ENCODE results near the gene WWC1.

Gene WWC1

DNA sequence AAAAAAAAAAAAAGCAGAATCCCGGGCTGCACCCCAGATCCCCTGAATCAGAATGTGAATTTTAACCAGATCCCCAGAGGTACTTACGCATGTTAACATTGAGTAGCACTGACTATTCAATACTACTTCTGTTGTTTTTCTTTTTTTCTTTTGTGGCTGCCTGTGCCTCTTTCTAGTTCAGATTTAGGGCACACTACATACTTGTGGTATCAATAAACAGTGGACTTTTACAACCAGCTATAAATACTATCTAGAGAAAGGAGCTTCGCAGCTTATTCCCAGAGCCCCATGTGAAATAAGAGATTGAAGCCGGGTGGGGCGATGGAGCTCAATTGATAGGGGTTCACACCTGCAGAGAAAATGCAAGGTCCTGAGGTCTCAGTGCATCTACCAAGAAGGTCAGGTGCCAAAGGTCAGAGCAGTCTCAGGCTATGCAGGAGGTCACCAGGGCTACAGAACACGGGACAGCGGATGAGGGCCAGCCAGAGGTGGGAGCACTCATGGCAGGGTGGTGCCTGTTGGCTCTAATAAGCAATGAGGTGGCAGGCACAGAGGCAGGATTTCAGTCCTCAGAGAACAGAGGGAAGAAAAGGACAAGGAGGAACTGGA is 22.3 kb downstream of the WWC1 start:
- Histone ChIP-seq H3K27me3 (ENCODE audit: insufficient read depth, low read length) (peaks cover 3% of the 10 kb centered on the region), H3K4me3 (ENCODE audit: low read length) (no peak overlapping the region), H3K9me3 (ENCODE audit: insufficient read depth, low read depth, low read length) (no peaks in the 10 kb centered on the region), H3K27ac (ENCODE audit: low read length) (no peak overlapping the region), H3K4me1 (ENCODE audit: insufficient read depth, low read length) (peaks cover 18% of the 10 kb centered on the region; the same call in 1 of the 2 replicates), H3K9ac (ENCODE audit: low read depth, low read length) (no peak overlapping the region), H3K36me3 (ENCODE audit: insufficient read depth, low read depth, low read length) (no peaks in the 10 kb centered on the region)

DNA sequence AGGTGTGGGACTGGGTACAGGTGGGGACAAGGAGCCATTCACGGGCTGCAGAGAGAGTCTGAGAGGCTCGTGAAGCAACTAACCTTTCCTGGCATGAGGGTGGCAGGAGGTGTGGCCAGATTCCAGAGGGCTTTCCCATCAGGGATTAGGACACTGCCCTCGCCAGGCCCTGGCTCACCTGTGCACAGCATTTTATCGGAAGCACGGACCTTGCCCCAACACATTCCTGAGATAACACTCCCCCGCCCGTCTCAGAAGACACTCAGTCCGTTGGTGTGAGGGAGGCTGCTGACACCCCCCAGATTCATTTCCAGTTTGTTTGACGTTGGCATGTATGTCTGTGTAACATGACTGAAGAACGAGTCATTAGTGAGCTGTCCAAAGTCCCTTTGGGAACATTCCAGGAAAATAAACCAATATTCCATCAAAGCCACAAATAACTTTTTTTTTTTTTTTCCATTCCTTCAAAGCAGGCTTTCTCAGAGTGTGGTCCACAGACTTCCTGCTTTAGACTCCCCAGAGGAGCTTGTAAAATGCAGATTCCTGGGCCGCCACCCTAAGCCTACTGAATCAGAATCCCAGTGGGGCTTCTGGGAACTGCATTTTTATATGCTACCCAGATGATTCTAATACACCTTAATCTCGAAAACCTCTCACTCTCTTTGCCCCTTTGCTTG is 23.4 kb downstream of the WWC1 start:
- Histone ChIP-seq H3K27me3 (ENCODE audit: insufficient read depth, low read length) (no peaks in the 10 kb centered on the region), H3K27ac (ENCODE audit: low read length) (no peak overlapping the region), H3K4me3 (ENCODE audit: low read length) (no peak overlapping the region), H3K9me3 (ENCODE audit: insufficient read depth, low read depth, low read length) (no peaks in the 10 kb centered on the region), H3K4me1 (ENCODE audit: insufficient read depth, low read length) (peaks cover 18% of the 10 kb centered on the region; the same call in 1 of the 2 replicates), H3K9ac (ENCODE audit: low read depth, low read length) (no peak overlapping the region), H3K36me3 (ENCODE audit: insufficient read depth, low read depth, low read length) (no peaks in the 10 kb centered on the region)

DNA sequence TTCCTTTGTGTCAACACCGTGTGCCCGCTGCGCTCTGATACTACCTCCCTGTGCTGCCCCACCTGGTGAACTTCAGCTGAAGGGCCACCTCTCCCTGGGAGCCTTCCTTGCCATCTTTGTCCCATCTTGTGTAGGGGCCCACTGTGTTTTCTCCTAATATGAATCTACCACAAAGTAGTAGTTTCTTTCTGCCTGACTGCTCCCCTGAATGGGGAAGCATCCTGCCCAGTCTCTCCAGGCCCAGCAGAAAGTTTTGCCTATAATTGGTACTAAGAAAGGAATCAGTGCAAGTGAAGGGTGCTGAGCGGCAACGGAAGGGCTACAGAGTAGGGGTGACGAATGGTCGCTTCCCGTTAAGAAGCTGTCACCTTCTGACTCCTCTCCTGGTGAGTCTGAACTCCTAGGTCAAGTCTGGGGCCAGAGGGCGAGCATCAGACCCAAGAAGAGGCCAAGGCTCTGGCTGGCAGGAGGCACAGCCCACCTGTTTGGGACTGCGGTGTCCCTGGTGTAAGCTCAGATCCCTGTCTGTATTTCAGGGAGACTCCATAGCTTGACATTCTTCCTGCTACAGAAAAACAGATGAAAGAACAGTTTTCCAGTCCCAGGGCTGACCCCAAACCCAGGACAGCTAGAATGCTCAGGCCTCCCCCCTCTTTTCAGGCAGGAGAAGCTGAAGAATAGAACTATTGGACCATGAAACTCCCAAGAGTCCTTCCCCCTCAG is 24.1 kb downstream of the WWC1 start:
- Histone ChIP-seq H3K27ac (ENCODE audit: low read length) (no peak overlapping the region), H3K4me1 (ENCODE audit: insufficient read depth, low read length) (peaks cover 18% of the 10 kb centered on the region; the same call in 1 of the 2 replicates)

DNA sequence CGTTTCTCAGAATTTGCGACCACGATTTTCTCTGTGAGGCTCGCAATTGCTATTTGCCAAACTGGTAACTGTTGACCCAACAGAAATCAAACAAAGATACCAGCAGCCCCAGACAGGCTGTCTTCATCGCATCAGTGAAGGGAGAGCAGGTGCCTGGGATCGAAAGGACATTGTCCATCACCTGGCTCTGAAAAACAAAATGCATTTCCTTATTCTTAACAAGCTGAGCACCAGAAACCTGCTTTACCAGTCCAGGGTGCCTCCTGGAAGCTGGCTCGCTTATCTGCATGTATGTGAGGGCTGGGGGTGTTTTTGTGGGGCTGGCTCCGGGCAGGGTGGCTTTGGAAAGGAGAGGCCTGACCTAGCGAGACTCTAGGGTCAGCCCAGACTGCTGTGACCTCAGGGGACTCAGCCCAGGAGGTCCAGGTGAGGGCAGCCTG is 24.7 kb downstream of the WWC1 start:
- Histone ChIP-seq H3K27me3 (ENCODE audit: insufficient read depth, low read length) (no peaks in the 10 kb centered on the region), H3K9me3 (ENCODE audit: insufficient read depth, low read depth, low read length) (no peaks in the 10 kb centered on the region), H3K4me3 (ENCODE audit: low read length) (no peak overlapping the region), H3K36me3 (ENCODE audit: insufficient read depth, low read depth, low read length) (no peaks in the 10 kb centered on the region), H3K9ac (ENCODE audit: low read depth, low read length) (0 out of 2 replicates have a peak overlapping the region, but pooled peaks have one; percentile 9), H3K27ac (ENCODE audit: low read length) (no peak overlapping the region), H3K4me1 (ENCODE audit: insufficient read depth, low read length) (peaks cover 18% of the 10 kb centered on the region; the same call in 1 of the 2 replicates)

More for the DNA sequence above, 24.1 kb downstream of the WWC1 start:
- Histone ChIP-seq H3K9me3 (ENCODE audit: insufficient read depth, low read depth, low read length) (no peaks in the 10 kb centered on the region), H3K4me3 (ENCODE audit: low read length) (no peak overlapping the region), H3K27me3 (ENCODE audit: insufficient read depth, low read length) (no peaks in the 10 kb centered on the region), H3K36me3 (ENCODE audit: insufficient read depth, low read depth, low read length) (no peaks in the 10 kb centered on the region), H3K9ac (ENCODE audit: low read depth, low read length) (no peak overlapping the region)

DNA sequence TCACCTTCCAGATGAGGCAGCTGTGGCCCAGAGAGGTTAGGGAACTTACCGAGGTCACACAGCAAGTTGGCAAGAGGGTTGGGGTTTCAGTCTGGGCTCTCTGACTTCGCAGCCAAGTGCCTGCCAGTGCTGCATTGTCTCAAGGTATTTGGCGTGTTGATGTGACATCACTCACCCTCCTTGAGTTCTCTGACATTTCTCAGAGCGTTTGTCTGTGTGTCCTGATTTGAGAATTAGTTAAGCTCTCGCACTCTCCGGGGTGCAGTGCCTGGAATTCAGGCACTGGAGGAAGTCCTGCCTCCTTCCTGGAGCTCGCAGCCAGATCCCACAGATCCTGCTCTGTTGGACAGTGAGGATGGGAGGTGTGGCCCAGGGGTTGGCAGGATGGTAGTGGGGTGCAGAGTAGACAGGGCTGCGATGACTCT is 25.7 kb downstream of the WWC1 start:
- no peaks in the 10 kb centered on the region for H3K27me3 ChIP-seq (ENCODE audit: insufficient read depth, low read length)
- H3K9me3 ChIP-seq (ENCODE audit: insufficient read depth, low read depth, low read length): no peaks in the 10 kb centered on the region
- no peaks in the 10 kb centered on the region for H3K36me3 ChIP-seq (ENCODE audit: insufficient read depth, low read depth, low read length)
- peaks cover 18% of the 10 kb centered on the region; the same call in 1 of the 2 replicates for H3K4me1 ChIP-seq (ENCODE audit: insufficient read depth, low read length)
- H3K4me3 ChIP-seq (ENCODE audit: low read length): no peak overlapping the region
- H3K27ac ChIP-seq (ENCODE audit: low read length): no peak overlapping the region
- H3K9ac ChIP-seq (ENCODE audit: low read depth, low read length): no peak overlapping the region

DNA sequence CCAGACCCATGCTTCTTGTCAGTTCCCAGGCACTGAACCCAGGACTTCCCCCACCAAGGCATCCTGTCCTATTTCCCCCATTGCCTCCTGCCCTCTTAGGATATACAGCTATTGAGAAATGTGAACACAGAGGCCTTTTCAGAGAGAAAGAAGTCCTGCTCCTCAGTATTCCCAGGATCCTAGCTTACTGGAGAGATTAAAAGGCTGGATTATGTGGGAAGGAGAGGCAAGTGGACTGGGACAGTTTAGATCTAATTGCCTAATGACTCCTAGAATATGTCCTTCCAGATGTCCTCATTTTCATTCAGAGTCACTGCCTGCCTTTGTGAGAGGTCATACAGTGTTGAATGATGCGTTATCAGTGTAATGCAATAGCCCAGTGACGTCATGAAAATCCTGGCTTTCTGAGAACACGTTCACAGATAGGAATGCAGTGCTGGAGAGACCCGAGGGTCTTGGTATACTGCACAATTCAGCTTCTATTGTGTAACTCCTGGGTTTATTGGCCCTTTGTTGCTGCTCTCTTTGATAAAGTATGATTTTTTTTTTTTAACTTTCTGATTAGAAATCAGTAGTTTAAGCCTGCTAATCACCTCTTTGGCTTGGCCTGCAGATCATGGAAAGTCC is 26.2 kb downstream of the WWC1 start:
- Histone ChIP-seq H3K36me3 (ENCODE audit: insufficient read depth, low read depth, low read length) (no peaks in the 10 kb centered on the region), H3K27ac (ENCODE audit: low read length) (no peak overlapping the region), H3K4me1 (ENCODE audit: insufficient read depth, low read length) (peaks cover 18% of the 10 kb centered on the region; the same call in 1 of the 2 replicates), H3K9ac (ENCODE audit: low read depth, low read length) (no peak overlapping the region), H3K27me3 (ENCODE audit: insufficient read depth, low read length) (no peaks in the 10 kb centered on the region), H3K4me3 (ENCODE audit: low read length) (no peak overlapping the region), H3K9me3 (ENCODE audit: insufficient read depth, low read depth, low read length) (no peaks in the 10 kb centered on the region)

DNA sequence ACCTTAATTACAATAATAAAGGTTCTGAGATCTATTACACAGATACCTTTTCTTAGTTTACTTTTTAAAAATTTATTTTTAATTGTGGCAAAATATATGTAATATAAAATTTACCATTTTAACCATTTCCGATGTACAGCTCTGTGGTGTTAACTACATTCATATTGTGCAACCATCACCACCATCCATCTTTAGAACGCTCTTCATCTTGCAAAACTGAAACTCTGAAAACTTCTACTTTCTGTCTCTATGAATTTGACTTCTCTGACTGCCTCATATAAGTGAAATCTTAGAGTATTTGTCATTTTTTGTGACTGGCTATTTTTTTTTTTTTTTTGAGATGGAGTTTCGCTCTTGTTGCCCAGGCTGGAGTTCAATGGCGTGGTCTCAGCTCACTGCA is 26.8 kb downstream of the WWC1 start:
- Histone ChIP-seq H3K36me3 (ENCODE audit: insufficient read depth, low read depth, low read length) (no peaks in the 10 kb centered on the region), H3K4me1 (ENCODE audit: insufficient read depth, low read length) (peaks cover 18% of the 10 kb centered on the region; the same call in 1 of the 2 replicates), H3K27me3 (ENCODE audit: insufficient read depth, low read length) (no peaks in the 10 kb centered on the region), H3K4me3 (ENCODE audit: low read length) (no peak overlapping the region), H3K27ac (ENCODE audit: low read length) (no peak overlapping the region), H3K9me3 (ENCODE audit: insufficient read depth, low read depth, low read length) (no peaks in the 10 kb centered on the region), H3K9ac (ENCODE audit: low read depth, low read length) (no peak overlapping the region)

DNA sequence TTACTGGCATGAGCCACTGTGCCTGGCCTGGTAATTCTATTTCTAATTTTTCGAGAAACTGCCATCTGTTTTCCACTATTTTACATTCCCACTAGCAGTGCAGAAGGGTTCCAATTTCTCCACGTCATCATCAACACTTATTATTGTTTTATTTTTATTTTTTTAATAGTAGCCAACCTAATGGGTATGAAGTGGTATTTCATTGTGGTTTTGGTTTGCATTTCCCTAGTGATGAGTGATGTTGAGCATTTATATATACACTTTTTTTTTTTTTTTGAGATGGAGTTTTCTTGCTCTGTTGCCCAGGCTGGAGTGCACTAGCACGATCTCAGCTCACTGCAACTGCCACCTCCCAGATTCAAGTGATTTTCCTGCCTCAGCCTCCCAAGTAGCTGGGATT is 28.3 kb downstream of the WWC1 start:
- H3K27me3 ChIP-seq (ENCODE audit: insufficient read depth, low read length): no peaks in the 10 kb centered on the region
- no peak overlapping the region for H3K9ac ChIP-seq (ENCODE audit: low read depth, low read length)
- H3K27ac ChIP-seq (ENCODE audit: low read length): no peak overlapping the region
- no peaks in the 10 kb centered on the region for H3K9me3 ChIP-seq (ENCODE audit: insufficient read depth, low read depth, low read length)
- no peaks in the 10 kb centered on the region for H3K36me3 ChIP-seq (ENCODE audit: insufficient read depth, low read depth, low read length)
- H3K4me1 ChIP-seq (ENCODE audit: insufficient read depth, low read length): peaks cover 15% of the 10 kb centered on the region
- no peak overlapping the region for H3K4me3 ChIP-seq (ENCODE audit: low read length)

DNA sequence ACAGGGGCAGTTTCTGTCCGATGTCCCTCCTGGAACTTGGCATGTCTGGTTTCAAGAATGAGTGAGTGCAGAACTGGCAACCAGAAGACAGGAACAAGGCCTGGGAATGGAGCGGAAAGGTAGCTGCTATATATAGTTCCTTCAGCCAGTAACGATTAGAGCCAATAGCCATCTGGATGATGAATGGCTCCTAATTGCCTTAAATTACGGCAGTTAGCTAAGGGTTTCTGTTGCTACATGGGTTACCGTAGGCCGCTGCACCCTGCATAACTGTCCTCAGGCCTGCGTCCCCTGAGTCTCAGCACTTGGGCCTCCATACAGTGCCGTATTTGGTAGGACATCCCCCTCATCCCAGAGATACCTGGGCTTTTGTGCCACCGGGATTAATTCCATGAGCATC is 29.4 kb downstream of the WWC1 start:
- Histone ChIP-seq H3K27ac (ENCODE audit: low read length) (no peak overlapping the region), H3K4me3 (ENCODE audit: low read length) (no peak overlapping the region), H3K4me1 (ENCODE audit: insufficient read depth, low read length) (peaks cover 13% of the 10 kb centered on the region)

DNA sequence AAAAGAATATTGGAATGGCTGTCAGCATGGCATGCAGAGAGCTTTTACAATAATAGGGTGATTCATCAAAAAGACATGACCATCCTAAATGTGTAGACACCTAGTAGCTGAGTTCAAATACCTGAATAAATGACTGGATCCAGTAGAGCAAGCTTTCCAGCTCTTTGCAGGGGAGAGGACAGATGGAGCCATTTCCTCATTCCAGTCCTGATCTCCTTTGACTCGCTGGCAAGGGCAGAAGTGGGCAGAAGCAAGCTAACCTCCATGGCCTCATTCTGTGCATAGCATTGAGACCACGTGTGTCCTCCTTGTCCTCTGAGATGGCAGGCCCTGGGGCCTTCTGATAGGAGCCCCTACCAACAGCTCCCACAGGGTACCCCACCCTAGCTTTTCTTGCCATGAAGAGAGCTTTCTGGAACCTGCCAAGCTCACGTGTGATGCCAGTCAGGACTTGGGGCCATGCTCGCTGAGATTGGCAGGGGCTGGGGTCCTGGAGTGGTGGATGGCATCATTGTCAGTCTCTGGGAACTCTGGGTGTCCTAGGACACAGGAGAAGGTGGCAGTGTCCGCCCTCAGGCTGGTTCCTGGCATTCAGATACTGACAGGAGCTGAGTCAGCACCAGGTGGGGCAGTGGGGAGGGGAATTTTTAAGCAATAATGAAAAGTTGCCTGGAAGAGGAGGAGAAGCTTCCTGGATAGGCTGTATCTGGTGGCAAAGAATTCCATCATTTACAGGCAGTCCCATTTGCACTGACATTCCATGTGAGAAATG is 33.6 kb downstream of the WWC1 start:
- peaks cover 25% of the 10 kb centered on the region for H3K4me1 ChIP-seq (ENCODE audit: insufficient read depth, low read length)
- H3K4me3 ChIP-seq (ENCODE audit: low read length): no peak overlapping the region
- H3K27me3 ChIP-seq (ENCODE audit: insufficient read depth, low read length): no peaks in the 10 kb centered on the region
- no peak overlapping the region for H3K9ac ChIP-seq (ENCODE audit: low read depth, low read length)
- H3K9me3 ChIP-seq (ENCODE audit: insufficient read depth, low read depth, low read length): no peaks in the 10 kb centered on the region
- no peak overlapping the region for H3K27ac ChIP-seq (ENCODE audit: low read length)
- H3K36me3 ChIP-seq (ENCODE audit: insufficient read depth, low read depth, low read length): no peaks in the 10 kb centered on the region

More for the DNA sequence above, 29.4 kb downstream of the WWC1 start:
- no peaks in the 10 kb centered on the region for H3K9me3 ChIP-seq (ENCODE audit: insufficient read depth, low read depth, low read length)
- H3K36me3 ChIP-seq (ENCODE audit: insufficient read depth, low read depth, low read length): no peaks in the 10 kb centered on the region
- H3K27me3 ChIP-seq (ENCODE audit: insufficient read depth, low read length): no peaks in the 10 kb centered on the region
- H3K9ac ChIP-seq (ENCODE audit: low read depth, low read length): no peak overlapping the region

DNA sequence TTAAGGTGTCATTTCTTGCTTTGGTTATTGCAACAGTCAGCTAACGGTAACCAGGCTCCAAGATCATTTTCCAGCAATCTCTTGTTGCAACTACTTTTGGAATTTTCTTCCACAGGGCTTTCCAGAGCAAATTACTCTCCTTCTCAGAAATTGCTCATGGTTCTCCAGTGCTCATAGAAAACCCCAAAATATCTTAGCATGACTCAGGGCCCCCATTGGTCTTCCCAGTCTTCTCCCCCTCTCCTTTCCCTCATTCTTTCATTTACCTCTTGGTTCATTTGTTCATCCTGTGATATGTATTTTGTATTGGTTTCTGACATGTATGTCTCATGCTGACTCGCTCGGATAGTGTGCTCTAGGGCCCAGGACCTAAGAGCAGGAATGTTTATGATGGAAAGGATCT is 35.6 kb downstream of the WWC1 start:
- Histone ChIP-seq H3K27me3 (ENCODE audit: insufficient read depth, low read length) (no peaks in the 10 kb centered on the region), H3K27ac (ENCODE audit: low read length) (no peak overlapping the region), H3K4me1 (ENCODE audit: insufficient read depth, low read length) (peaks cover 40% of the 10 kb centered on the region), H3K9ac (ENCODE audit: low read depth, low read length) (no peak overlapping the region), H3K9me3 (ENCODE audit: insufficient read depth, low read depth, low read length) (no peaks in the 10 kb centered on the region), H3K36me3 (ENCODE audit: insufficient read depth, low read depth, low read length) (no peaks in the 10 kb centered on the region), H3K4me3 (ENCODE audit: low read length) (no peak overlapping the region)

Measured in iPS-20b (cell line).